Measurements from ENCODE around the gene MAP4K4.
"Not testable (repeated sequence)": the region's sequence is repeated elsewhere in the genome, so short reads cannot be mapped to it uniquely, and the experiment has no call there.

The MAP4K4 gene

DNA sequence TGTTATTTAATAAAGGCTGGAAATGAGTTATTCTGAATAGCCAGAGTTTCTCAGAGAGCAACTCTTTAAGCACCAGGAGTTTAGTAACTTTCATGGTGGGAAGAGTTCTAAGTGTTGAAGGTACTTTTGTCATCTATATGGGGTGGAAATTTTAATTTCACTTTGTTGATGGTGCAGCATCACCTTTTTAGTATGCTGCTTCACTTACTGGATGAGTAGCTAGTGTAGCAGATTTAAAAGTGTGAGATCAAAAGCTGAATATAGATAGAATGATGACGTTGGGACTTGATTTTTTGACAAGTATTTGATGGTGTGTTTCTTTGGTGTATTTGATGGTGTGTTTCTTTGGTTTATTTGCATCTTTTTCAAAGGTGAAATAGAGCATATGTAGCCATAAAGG, 47.3 kb downstream of the MAP4K4 start:
- no peak for DNase-seq (ENCODE audit: low read depth)

- no peak for DNase-seq (ENCODE audit: low read depth)
These were observed 48.5 kb downstream of the MAP4K4 start for GRCh38 chr2:101745711-101746694.

GRCh38 chr2:101748000-101748399, 50.5 kb downstream of the MAP4K4 start:
- DNase-seq (ENCODE audit: low read depth): no peak

DNA sequence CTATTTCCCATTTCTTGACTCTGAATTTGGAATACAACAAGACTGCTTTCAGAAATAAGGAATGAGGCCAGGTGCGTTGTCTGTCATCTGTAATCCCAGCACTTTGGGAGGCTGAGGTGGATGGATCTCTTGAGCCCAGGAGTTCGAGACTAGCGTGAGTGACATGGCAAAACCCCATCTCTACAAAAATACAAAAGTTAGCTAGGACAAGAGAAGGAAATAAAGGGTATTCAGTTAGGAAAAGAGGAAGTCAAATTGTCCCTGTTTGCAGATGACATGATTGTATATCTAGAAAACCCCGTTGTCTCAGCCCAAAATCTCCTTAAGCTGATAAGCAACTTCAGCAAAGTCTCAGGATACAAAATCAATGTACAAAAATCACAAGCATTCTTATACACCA, 51.0 kb downstream of the MAP4K4 start:
- DNase-seq (ENCODE audit: low read depth): not testable (repeated sequence)

GRCh38 chr2:101750688-101751087, 53.2 kb downstream of the MAP4K4 start:
- no peak for DNase-seq (ENCODE audit: low read depth)

DNA sequence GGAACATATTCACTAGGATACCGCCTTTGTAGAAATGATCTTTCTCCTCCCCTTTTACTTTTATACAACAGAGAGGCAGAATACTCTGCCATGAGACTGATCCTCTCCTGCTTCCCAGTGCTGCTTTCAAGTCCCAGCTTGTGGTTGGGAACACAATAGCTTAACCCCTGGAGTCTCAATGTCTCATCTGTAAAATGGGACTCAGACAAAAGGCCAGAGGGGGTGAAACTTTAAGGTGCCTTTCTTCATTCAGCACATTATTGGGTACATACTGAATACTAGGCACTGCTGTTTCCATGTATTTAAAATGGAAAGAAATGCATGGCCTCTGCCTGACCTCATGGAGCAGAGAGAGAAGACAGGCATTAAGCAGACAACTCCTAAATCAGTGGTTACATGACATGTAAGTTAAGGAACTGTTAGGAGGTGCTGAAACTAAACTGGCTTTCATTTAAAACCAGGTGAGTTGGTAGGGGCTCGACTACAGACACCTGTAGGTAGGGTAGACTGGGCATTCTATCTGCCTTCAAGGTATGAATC, 53.8 kb downstream of the MAP4K4 start:
- no peak for DNase-seq (ENCODE audit: low read depth)

DNA sequence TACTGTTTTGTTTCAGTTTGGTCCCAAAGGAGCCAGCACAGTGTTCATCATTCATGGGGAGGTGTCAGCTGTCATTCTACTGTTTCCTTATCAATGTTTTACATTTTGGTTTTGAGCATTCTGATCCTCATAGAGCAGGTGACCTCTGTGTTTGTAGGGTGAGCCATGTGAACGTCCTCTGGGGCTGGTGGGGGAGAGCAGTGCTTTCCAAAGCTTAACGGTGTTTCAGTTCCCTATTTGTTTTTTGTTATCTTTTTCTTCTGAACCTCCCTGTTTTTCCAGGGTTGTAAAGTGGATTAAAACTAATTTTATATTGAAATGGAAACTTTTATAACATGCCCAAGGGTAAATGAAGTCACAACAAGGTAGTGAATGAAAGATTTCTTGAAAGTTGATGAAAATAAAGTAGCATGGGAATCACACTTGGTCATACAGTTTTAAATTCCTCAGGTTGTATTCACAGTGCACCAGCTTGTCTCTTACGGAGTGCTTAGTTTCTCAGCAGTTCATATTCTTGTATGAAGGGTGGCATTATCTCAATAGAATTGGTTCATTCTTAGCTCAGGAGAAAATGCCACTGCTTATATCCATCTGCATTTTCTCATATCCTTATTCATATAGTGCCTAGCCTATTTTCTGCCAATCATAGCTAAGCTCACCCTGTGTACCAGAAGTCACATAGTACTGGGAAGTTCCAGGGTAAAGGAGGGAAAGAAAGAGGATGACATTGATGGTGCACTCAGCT, 54.5 kb downstream of the MAP4K4 start:
- DNase-seq (ENCODE audit: low read depth): no peak

- DNase-seq (ENCODE audit: low read depth): no peak
These were observed 55.5 kb downstream of the MAP4K4 start for GRCh38 chr2:101752716-101753616.

- no peak for DNase-seq (ENCODE audit: low read depth)
These were observed 56.4 kb downstream of the MAP4K4 start for GRCh38 chr2:101753720-101754490.

DNA sequence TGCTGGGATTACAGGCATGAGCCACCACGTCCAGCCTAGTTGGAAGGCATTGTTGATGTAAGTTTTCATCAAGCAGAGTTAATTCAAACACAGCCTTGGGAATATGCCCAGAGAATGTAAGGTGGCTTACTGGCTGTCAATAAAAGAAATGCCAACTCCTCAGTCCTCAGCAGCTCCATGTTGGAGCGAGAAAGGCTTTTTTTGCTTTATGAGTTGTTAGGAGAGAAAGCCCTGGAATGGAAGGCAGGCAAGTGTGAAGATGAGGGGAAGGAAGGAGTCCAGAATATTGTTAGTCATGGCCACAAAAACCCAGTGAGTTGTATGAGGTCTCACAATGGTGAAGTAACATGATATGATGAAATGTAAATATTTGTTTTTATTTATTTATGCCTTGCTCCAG, 57.1 kb downstream of the MAP4K4 start:
- DNase-seq (ENCODE audit: low read depth): no peak

DNA sequence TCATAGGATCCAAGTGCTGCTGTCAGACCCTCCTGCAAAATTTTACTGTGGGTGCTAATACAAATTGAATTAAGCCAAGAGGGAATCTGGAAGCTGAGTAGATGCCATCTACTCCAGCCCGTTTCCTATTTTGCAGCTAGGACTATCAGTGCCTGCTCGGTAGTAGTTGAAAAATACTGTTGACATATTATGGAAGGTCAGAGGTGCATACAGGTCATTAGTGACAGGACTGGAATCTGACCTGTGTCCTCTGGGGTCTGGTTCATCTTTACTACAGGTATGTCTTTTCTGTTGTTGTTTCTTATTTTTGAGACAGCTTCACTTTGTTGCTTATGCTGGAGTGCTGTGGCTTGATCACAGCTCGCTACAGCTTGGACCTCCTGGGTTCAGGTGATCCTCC, 58.8 kb downstream of the MAP4K4 start:
- DNase-seq (ENCODE audit: low read depth): no peak

DNA sequence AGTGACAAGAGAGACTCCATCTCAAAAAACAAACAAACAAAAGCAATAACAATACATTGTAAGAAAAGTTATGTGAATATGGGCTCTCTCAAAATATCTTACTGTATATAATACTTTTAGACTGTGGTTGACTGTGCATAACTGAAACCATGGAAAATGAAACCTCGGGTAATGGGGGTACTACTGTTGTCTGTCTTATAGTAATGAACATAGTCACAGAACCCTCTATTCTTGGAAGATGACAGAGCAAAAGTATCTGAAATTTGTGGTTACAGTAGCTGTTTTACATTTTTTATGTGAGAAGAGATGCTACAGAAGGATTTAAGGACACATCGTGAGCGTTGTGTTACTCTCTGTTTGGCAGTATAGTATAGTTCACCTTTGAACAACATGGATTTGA, 60.5 kb downstream of the MAP4K4 start:
- no peak for DNase-seq (ENCODE audit: low read depth)

DNA sequence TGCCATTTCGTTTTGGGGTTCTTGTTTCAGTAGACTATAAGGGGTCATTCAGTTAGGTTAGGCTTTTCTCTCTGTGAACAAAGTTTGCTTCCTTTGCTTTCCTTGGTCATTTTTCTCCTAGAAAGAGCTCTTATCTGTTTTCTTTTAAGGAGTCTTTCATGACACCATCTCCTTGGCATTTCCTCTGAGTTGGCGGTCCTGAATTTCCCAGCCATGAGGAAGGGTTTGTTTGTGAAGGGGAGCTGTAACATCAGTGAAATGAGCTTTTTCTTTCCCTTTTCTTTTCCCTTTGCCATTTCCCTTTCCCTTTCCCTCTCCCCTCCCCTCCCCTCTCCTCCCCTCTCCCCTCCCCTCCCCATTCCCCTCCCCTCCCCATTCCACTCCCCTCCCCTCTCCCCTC, 61.7 kb downstream of the MAP4K4 start:
- peak; percentile 87 for DNase-seq (ENCODE audit: low read depth)

- DNase-seq (ENCODE audit: low read depth): no peak
These were observed 65.1 kb downstream of the MAP4K4 start for GRCh38 chr2:101762451-101763171.

GRCh38 chr2:101763496-101764333, 66.2 kb downstream of the MAP4K4 start:
- DNase-seq (ENCODE audit: low read depth): no peak

DNA sequence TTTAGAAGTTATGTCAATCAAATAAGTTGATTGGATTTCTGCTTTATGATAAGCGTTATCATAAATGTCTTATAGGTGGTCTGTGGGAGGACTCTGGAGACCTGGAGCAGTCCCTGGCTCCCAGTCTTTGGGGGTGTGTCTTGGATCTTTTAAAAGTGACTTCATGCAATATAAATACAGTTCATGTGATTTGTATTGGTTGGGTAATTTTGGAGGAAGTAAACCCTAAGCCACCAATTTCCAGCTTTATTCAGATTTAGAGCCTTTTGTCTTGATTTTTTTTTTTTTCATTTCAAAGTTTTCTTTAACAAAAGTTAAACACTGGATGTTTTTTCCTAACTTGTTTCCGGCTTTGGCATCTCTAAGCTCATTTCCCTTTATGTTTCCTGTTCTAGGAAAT, 68.8 kb downstream of the MAP4K4 start:
- no peak for DNase-seq (ENCODE audit: low read depth)

GRCh38 chr2:101766871-101767739, 69.6 kb downstream of the MAP4K4 start:
- DNase-seq (ENCODE audit: low read depth): peak; percentile 91

- no peak for DNase-seq (ENCODE audit: low read depth)
These were observed 71.2 kb downstream of the MAP4K4 start for GRCh38 chr2:101768556-101769220.
